ENCODE data around the gene HBQ1. TPM values are rescaled to one million over a fixed set of nuclear protein-coding genes. Genes with fewer than 3 reads are reported as not detected.
"Not testable (repeated sequence)": the region's sequence is repeated elsewhere in the genome, so short reads cannot be mapped to it uniquely, and the experiment has no call there.

Gene HBQ1
- total RNA-seq, 5 donors from 2014 or later (not counting 1 experiment from before 2014, with no cell fraction given): not detected

GRCh38 chr16:173928-174769 is 6.1 kb upstream of the HBQ1 start:
- WGBS (ENCODE audit: insufficient coverage): 11% methylated on average over 5 of the region's 13 CpGs
- H3K4me3 ChIP-seq (ENCODE audit: control insufficient read depth in 1 of 2, extremely low read depth in 1 of 2, low read length in 1 of 2); H3K36me3 ChIP-seq (ENCODE audit: control insufficient read depth in 2 of 2, extremely low read depth in 1 of 2, insufficient read depth in 1 of 2, low read length in 1 of 2); H3K36me3 Mint-ChIP-seq; CTCF ChIA-PET; ATAC-seq (replicated peaks in 1 of 4); DNase-seq; H3K27ac ChIP-seq (ENCODE audit: low read length); H3K9me3 ChIP-seq; POLR2A ChIA-PET; H3K9me3 Mint-ChIP-seq: not testable (repeated sequence)
- Mint-ChIP-seq H3K27ac (peak overlapping the region in 1 of 2 donors; percentile 70), H3K27me3 (peaks cover 38 to 59% of the 10 kb centered on the region in 2 donors), H3K4me3 (peak overlapping the region in 1 of 3 donors; percentile 53), H3K4me1 (peaks cover 11 to 32% (median 12%) of the 10 kb centered on the region in 3 donors)
- Histone ChIP-seq H3K27me3 (replicated peaks in 1 of 2; ENCODE audit: control insufficient read depth in 2 of 2, extremely low read depth in 1 of 2, insufficient read depth in 2 of 2, low read length in 1 of 2) (peaks cover 8 to 64% of the 10 kb centered on the region in 2 experiments), H3K4me1 (ENCODE audit: control insufficient read depth in 1 of 2, extremely low read depth in 1 of 2, insufficient read depth in 2 of 2, low read length in 2 of 2) (peaks cover 0 to 12% of the 10 kb centered on the region in 2 experiments)

- Mint-ChIP-seq H3K27ac (no peak overlapping the region), H3K27me3 (peaks cover 33 to 60% of the 10 kb centered on the region in 2 donors), H3K4me1 (peaks cover 12 to 37% (median 15%) of the 10 kb centered on the region in 3 donors), H3K9me3 (no peaks in the 10 kb centered on the region), H3K36me3 (no peaks in the 10 kb centered on the region), H3K4me3 (peak overlapping the region in 2 of 3 donors; percentile 43 to 53)
- ATAC-seq (replicated peaks in 1 of 4) (no peak), DNase-seq (no peak)
- no peaks in the 10 kb centered on the region for H3K36me3 ChIP-seq (ENCODE audit: control insufficient read depth in 2 of 2, extremely low read depth in 1 of 2, insufficient read depth in 1 of 2, low read length in 1 of 2)
- peak overlapping the region in 1 of 2 donors; percentile 23 for H3K4me3 ChIP-seq (ENCODE audit: control insufficient read depth in 1 of 2, extremely low read depth in 1 of 2, low read length in 1 of 2)
- H3K27me3 ChIP-seq (replicated peaks in 1 of 2; ENCODE audit: control insufficient read depth in 2 of 2, extremely low read depth in 1 of 2, insufficient read depth in 2 of 2, low read length in 1 of 2): peaks cover 13 to 65% of the 10 kb centered on the region in 2 experiments
- POLR2A ChIA-PET: no interaction called here
- peaks cover 0 to 18% of the 10 kb centered on the region in 2 experiments for H3K4me1 ChIP-seq (ENCODE audit: control insufficient read depth in 1 of 2, extremely low read depth in 1 of 2, insufficient read depth in 2 of 2, low read length in 2 of 2)
- 17% methylated on average over 3 of the region's 8 CpGs for WGBS (ENCODE audit: insufficient coverage)
- H3K27ac ChIP-seq (ENCODE audit: low read length): no peak overlapping the region
- H3K9me3 ChIP-seq: no peaks in the 10 kb centered on the region
- CTCF ChIA-PET: no interaction called here
These were observed 5.0 kb upstream of the HBQ1 start for GRCh38 chr16:175011-175949.

GRCh38 chr16:176006-176405 is 4.3 kb upstream of the HBQ1 start:
- peaks cover 28 to 54% of the 10 kb centered on the region in 2 donors for H3K27me3 Mint-ChIP-seq
- POLR2A ChIA-PET; H3K4me3 ChIP-seq (ENCODE audit: control insufficient read depth in 1 of 2, extremely low read depth in 1 of 2, low read length in 1 of 2): not testable (repeated sequence)

GRCh38 chr16:176477-177382 is 3.5 kb upstream of the HBQ1 start, which contains the start of gene HBA1:
Gene HBA1 (plus strand): TSS chr16:176680. CDS start chr16:176717, 37 bp downstream.
- Mint-ChIP-seq H3K4me1 (peaks cover 12 to 36% (median 17%) of the 10 kb centered on the region in 3 donors), H3K27me3 (peaks cover 24 to 49% of the 10 kb centered on the region in 2 donors), H3K4me3 (peak within 1 kb of the TSS in 2 of 3 donors; percentile 51 to 55)
- ATAC-seq (replicated peaks in 1 of 4): peak; percentile 23 to 43 (median 30)
- H3K27ac Mint-ChIP-seq; H3K36me3 ChIP-seq (ENCODE audit: control insufficient read depth in 2 of 2, extremely low read depth in 1 of 2, insufficient read depth in 1 of 2, low read length in 1 of 2); H3K4me3 ChIP-seq (ENCODE audit: control insufficient read depth in 1 of 2, extremely low read depth in 1 of 2, low read length in 1 of 2); POLR2A ChIA-PET; DNase-seq; H3K9me3 ChIP-seq; CTCF ChIA-PET; H3K9me3 Mint-ChIP-seq; H3K36me3 Mint-ChIP-seq; H3K27ac ChIP-seq (ENCODE audit: low read length): not testable (repeated sequence)
- Histone ChIP-seq H3K27me3 (replicated peaks in 1 of 2; ENCODE audit: control insufficient read depth in 2 of 2, extremely low read depth in 1 of 2, insufficient read depth in 2 of 2, low read length in 1 of 2) (peaks cover 10 to 64% of the 10 kb centered on the region in 2 experiments), H3K4me1 (ENCODE audit: control insufficient read depth in 1 of 2, extremely low read depth in 1 of 2, insufficient read depth in 2 of 2, low read length in 2 of 2) (peaks cover 0 to 32% of the 10 kb centered on the region in 2 experiments)
- 3% methylated on average over 19 of the region's 88 CpGs for WGBS (ENCODE audit: insufficient coverage)

More at GRCh38 chr16:176006-176405, 4.3 kb upstream of the HBQ1 start:
- H3K27ac ChIP-seq (ENCODE audit: low read length); H3K36me3 ChIP-seq (ENCODE audit: control insufficient read depth in 2 of 2, extremely low read depth in 1 of 2, insufficient read depth in 1 of 2, low read length in 1 of 2); H3K36me3 Mint-ChIP-seq; ATAC-seq (replicated peaks in 1 of 4); CTCF ChIA-PET; H3K9me3 ChIP-seq; DNase-seq; H3K27ac Mint-ChIP-seq; H3K9me3 Mint-ChIP-seq: not testable (repeated sequence)
- H3K4me1 Mint-ChIP-seq: peaks cover 12 to 34% (median 16%) of the 10 kb centered on the region in 3 donors
- H3K4me3 Mint-ChIP-seq: peak overlapping the region in 2 of 3 donors; percentile 5 to 55
- WGBS (ENCODE audit: insufficient coverage): no CpG with 5 or more reads among the region's 39 CpGs
- Histone ChIP-seq H3K27me3 (replicated peaks in 1 of 2; ENCODE audit: control insufficient read depth in 2 of 2, extremely low read depth in 1 of 2, insufficient read depth in 2 of 2, low read length in 1 of 2) (peaks cover 10 to 69% of the 10 kb centered on the region in 2 experiments), H3K4me1 (ENCODE audit: control insufficient read depth in 1 of 2, extremely low read depth in 1 of 2, insufficient read depth in 2 of 2, low read length in 2 of 2) (peaks cover 0 to 25% of the 10 kb centered on the region in 2 experiments)

GRCh38 chr16:177394-177822 is 2.9 kb upstream of the HBQ1 start:
- peaks cover 21 to 48% of the 10 kb centered on the region in 2 donors for H3K27me3 Mint-ChIP-seq

More at GRCh38 chr16:177394-177822, 2.9 kb upstream of the HBQ1 start:
- H3K9me3 ChIP-seq: no peaks in the 10 kb centered on the region
- WGBS (ENCODE audit: insufficient coverage): 9% methylated on average over 6 of the region's 13 CpGs
- POLR2A ChIA-PET: no interaction called here
- H3K4me1 Mint-ChIP-seq: peaks cover 12 to 35% (median 17%) of the 10 kb centered on the region in 3 donors
- peak overlapping the region in 1 of 3 donors; percentile 51 for H3K4me3 Mint-ChIP-seq
- H3K4me1 ChIP-seq (ENCODE audit: control insufficient read depth in 1 of 2, extremely low read depth in 1 of 2, insufficient read depth in 2 of 2, low read length in 2 of 2): peaks cover 0 to 34% of the 10 kb centered on the region in 2 experiments
- no peak overlapping the region for H3K27ac Mint-ChIP-seq
- DNase-seq (no peak), ATAC-seq (replicated peaks in 1 of 4) (no peak)
- H3K36me3 ChIP-seq (ENCODE audit: control insufficient read depth in 2 of 2, extremely low read depth in 1 of 2, insufficient read depth in 1 of 2, low read length in 1 of 2): no peaks in the 10 kb centered on the region
- H3K27ac ChIP-seq (ENCODE audit: low read length): no peak overlapping the region
- H3K27me3 ChIP-seq (replicated peaks in 1 of 2; ENCODE audit: control insufficient read depth in 2 of 2, extremely low read depth in 1 of 2, insufficient read depth in 2 of 2, low read length in 1 of 2): peaks cover 10 to 62% of the 10 kb centered on the region in 2 experiments
- CTCF ChIA-PET: no interaction called here
- H3K4me3 ChIP-seq (ENCODE audit: control insufficient read depth in 1 of 2, extremely low read depth in 1 of 2, low read length in 1 of 2): no peak overlapping the region
- H3K9me3 Mint-ChIP-seq: no peaks in the 10 kb centered on the region
- no peaks in the 10 kb centered on the region for H3K36me3 Mint-ChIP-seq

Data from T-cell (primary cell).